NCI-H345 treated with DMSO at 0.1 percent for 48 hours (cell line): Measurements from ENCODE around the gene RNPEPL1.
"Not testable (repeated sequence)": the region's sequence is repeated elsewhere in the genome, so short reads cannot be mapped to it uniquely, and the experiment has no call there.

Experiments used
- DNase-seq: peaks from one replicate; lab custom pipeline; 2025; ENCODE audit not compliant: unreplicated experiment; lab: John Stamatoyannopoulos, UW

RNPEPL1 gene

DNA sequence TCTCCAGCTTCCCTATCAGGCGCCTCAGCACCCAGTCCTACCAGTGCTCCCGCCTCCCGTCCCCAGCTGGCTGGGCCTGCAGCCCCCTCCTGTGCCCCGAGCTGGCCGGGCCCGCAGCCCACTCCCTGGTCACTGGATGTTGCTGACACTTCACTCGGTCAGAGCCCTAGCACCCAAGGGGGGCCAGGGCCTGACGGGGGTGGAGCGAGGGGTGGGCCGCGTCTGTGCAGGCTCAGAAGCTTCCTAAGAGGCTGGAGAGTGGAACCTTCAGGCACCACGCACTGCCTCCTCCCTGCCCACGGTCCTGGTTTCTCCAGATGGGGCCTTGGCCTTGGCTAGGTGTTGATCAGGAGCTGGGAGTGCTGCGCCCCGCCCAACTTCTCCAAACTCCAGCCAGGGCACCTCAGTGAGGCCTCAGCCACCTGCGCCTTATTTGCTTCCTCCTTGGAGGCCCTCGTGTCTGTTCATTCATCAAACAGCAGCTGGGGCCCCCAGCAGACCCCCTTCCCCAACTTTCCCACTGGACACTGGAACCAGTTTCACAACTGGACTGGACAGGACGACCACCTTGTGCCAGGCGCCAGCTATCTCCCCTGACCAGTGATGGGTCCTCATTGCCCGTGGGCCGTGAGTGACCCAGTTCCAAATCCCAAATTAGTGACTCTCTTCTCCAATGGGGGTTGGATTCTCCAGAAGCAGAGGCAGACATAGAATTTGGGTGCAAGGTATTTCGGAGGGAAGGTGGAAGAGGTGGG is 35.0 kb downstream of the RNPEPL1 start:
- DNase-seq: no peak

- DNase-seq: no peak
These were observed 35.6 kb downstream of the RNPEPL1 start for GRCh38 chr2:240603846-240604245.

DNA sequence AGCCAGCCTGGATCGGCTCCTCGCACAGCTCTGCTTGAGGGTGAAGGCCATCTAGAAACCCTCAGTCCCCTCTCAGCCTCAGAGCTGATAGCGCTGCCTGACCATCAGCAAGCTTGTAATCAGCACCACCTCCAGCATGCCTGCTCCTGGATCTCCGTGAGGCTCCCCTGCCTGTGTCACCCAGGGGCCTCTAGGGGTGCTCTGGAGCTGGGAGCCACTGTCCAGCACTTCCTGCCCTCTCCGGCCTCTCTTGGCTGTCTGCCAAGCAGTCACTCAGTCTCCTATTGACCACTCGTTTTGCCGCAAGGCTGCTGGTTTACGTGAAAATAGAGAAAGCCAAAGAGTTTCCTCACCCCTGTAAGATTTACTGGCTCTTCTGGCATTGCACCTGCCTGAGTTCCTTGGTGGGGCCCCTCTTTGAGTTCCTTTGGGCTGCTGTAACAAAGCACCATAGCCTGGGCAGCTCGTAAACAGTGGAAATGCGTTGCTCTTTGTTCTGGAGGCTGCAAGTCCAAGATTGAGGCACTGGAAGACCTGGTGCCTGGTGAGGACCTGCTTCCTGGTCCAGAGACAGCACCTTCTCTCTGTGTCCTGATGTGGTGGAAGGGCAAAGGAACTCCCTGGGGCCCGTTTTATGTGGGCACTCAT is 36.1 kb downstream of the RNPEPL1 start:
- DNase-seq: no peak

DNA sequence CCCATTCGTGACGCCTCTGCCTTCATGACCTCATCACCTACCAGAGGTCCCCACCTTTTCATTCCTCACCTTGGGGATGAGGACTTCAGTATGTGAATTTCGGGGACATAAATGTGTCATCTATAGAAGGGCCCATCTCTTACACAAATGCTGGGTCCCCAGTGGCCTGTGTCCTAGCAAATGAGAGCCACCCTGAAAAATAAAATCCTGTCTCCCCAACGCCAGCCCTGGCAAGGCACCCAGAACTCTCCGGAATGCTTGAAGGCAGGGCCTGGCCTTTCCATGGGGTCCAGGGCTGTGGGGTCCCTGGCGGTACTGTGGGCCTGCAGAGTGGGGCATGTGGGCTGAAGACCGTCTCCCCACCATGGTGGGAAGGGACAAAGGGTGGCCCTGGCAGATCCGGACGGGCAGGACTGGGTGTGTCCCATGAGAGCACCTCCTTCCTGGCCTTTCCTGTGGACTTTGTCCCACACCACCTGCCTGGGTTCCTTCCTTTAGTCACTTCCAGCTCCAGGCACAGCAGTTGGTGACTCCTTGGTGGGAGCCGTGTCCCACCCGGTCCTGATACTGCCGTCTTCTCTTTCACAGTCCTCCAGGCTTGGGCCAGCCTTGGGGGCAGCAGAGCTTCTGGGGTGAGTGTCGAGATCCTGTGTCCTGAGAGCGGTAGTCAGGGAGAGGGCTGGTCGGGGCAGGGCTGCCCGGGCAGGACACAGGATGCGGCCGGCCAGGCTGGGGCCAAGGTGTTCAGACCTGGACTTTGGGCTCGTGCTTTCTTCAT is 36.8 kb downstream of the RNPEPL1 start:
- DNase-seq: no peak

GRCh38 chr2:240605867-240606743 is 37.8 kb downstream of the RNPEPL1 start:
- DNase-seq: no peak

GRCh38 chr2:240611601-240612210 is 43.4 kb downstream of the RNPEPL1 start:
- no peak for DNase-seq

DNA sequence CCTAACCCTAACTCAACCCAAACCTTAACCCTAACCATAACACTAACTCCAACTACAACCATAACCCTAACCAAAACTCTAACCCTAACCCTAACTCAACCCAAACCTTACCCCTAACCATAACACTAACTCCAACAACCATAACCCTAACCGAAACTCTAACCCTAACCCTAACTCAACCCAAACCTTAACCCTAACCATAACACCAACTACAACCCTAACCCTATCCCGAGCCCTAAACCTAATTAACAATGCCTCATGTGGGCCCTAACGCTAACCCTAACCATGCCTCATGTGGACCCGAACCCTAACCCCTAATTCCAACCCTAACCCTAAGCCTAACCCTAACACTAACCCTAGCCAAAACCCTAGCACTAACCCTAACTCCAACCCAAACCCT is 45.5 kb downstream of the RNPEPL1 start:
- DNase-seq: no peak

GRCh38 chr2:240614391-240614790 is 46.1 kb downstream of the RNPEPL1 start:
- no peak for DNase-seq

- DNase-seq: no peak
These were observed 47.1 kb downstream of the RNPEPL1 start for GRCh38 chr2:240615396-240615795.

- no peak for DNase-seq
These were observed 47.7 kb downstream of the RNPEPL1 start for GRCh38 chr2:240615820-240616547.

GRCh38 chr2:240616860-240617666 is 48.8 kb downstream of the RNPEPL1 start:
- DNase-seq: not testable (repeated sequence)

DNA sequence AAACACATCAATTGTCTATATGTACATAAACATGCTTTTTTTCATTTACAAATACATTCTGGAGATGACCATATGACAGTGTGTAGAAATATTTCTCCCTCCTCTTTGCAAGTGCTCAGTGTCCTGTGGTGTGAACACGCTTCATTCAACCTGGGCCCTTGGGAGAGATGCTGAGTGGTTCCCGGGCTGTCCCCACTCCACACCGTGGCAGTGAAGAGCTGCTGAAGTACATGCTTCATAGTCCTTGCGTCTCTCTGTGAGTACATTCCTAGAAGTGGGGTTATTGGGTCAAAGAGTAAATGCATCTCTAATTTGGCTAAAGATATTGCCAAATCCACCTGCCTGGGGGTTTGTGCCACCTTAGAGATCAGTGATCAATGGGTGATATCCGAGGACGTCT is 50.5 kb downstream of the RNPEPL1 start:
- no peak for DNase-seq

DNA sequence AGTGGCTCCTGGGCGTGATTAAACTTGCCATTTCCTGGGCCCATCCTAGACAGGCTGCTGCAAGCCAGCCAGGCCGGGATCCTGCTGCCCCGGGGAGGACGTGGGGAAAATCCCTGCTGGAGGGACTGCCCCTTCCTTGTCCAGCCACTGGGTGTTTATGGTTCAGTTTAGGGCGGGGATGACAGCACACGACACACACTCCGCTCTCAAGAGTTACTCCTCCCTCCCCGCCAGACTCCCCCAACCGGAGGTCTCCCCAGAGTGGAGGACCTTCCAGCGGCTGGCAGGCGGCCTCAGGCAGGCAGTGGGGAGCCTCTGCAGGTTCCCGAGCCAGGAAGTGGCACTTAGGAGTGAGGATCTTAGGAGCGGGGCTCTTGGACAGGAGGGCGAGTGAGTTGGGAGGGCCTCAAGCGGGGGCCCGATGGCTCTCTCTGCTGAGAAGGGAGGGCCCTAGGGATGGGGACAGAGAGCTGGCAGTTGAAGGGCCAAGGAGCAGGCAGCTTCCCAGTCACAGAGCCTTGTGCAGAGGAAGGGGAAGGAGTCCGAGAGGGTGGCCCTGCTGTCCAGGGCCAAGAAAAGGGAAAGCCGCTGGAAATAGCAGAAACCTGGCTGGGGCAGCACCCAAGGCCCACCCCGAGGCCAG is 51.3 kb downstream of the RNPEPL1 start:
- no peak for DNase-seq

DNA sequence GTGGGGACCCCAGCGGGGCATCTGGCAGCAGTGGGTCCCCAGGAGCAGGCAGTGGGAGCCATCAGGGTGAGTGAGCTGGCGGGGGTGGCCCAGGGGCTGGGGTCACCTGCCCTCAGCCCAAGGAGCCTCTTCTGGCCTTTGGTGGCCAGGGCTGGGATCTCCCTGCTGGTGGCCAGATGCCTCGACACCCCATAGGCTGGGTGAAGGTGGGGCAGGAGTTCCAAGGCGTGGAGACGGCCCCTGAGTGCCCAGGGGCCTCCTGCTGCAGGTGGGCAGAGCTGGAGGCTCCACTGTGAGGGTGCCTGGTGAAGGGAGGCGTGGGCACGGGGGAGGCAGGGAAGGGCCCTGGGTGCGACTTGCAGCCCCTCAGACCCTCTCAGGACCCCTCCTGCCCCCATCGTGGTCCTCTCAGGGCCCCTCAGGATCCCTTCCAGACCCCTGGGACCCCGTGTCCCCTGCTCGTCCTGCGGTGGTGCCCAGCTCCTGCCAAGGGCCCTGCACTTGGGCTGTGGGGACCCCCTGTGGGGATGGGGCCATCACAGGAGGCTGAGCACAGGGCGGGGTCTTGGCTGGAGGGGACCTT is 52.0 kb downstream of the RNPEPL1 start:
- no peak for DNase-seq

GRCh38 chr2:240620859-240621258 is 52.6 kb downstream of the RNPEPL1 start:
- no peak for DNase-seq

- no peak for DNase-seq
These were observed 53.8 kb downstream of the RNPEPL1 start for GRCh38 chr2:240622060-240622411.

GRCh38 chr2:240622531-240623235 is 54.4 kb downstream of the RNPEPL1 start:
- peak; percentile 8 for DNase-seq
